ENCODE data around the gene THSD7B.

THSD7B gene

DNA sequence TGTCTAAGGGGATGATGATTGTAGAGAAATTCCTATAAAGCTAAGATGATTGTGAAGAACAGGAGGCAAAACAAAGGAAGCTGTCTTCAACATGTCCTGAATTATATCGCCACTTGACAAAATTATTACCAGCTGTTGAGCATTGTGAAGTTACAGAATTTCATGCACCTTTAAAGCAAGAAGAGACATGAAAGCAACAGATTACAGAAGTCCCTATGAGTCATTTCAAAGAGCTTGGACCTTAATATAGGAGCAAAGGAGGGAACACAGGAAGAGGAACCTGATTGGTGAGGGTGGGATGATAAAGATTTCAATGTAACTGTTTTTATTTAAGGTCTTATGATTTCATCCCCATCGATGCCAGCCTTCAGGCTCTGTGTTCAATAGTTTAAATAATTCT, 672.0 kb downstream of the THSD7B start:
- TF ChIP-seq YY1 (IDR thresholded peaks at IDR 0.05; ENCODE audit: insufficient read depth, insufficient read length) (no peak), ZNF274 (IDR thresholded peaks at IDR 0.05; ENCODE audit: low read depth, low read length) (no peak), SUZ12 (IDR thresholded peaks at IDR 0.05; ENCODE audit: extremely low read depth, insufficient read depth, insufficient read length) (no peak)
- no peaks in the 10 kb centered on the region for H3K9me3 ChIP-seq (ENCODE audit: insufficient read depth, low read length)
- no peaks in the 10 kb centered on the region for H3K36me3 ChIP-seq (ENCODE audit: insufficient read depth, insufficient read length, low read length)
- no peak overlapping the region for H3K4me3 ChIP-seq (ENCODE audit: insufficient read length, low read depth)
- H3K9ac ChIP-seq (ENCODE audit: insufficient read length, low read depth), result no peak overlapping the region
- H3K27me3 ChIP-seq (ENCODE audit: insufficient read depth, insufficient read length), result no peaks in the 10 kb centered on the region
- DNase-seq (ENCODE audit: low read depth, low spot score), result no peak
- no peaks in the 10 kb centered on the region for H3K4me1 ChIP-seq (ENCODE audit: insufficient read depth, insufficient read length)

DNA sequence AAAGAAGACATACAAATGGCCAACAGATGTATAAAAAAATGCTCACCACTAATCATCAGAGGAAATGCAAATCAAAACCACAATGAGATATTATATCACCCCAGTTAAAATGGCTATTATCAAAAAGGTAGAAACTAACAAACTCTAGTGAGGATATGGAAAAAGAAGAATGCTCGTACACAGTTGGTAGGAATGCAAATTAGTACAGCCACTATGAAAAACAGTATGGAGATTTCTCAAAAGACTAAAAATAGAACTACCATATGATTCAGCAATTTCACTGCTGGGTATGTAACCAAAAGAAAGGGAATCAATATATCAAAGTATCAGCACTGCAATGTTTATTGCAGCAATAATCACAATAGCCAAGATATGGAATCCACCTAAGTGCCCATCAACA, 679.6 kb downstream of the THSD7B start:
- DNase-seq (ENCODE audit: low read depth, low spot score), result no peak
- no peak for TF ChIP-seq ZNF274 (IDR thresholded peaks at IDR 0.05; ENCODE audit: low read depth, low read length)
- no peak for TF ChIP-seq YY1 (IDR thresholded peaks at IDR 0.05; ENCODE audit: insufficient read depth, insufficient read length)
- no peak overlapping the region for H3K4me3 ChIP-seq (ENCODE audit: insufficient read length, low read depth)

DNA sequence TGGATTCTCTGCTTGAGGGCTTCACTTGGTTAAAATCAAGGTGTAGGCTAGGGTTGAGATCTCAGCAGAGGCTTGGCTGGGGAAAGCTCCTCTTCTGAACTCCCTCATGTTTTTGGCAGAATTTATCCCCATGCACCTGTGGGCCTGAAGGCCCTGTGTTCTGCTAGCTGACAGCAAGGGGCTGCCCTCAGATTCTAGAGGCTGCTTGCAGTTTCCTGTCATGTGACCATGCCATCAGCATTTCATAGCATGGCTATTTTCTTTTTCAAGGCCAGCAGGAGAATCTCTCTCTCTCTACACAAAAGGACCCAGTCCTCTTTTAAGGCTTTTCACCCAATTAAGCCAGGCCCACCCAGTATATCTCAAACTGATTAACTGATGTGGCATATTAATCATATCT, 684.1 kb downstream of the THSD7B start:
- H3K27me3 ChIP-seq (ENCODE audit: insufficient read depth, insufficient read length), result no peaks in the 10 kb centered on the region
- no peaks in the 10 kb centered on the region for H3K9me3 ChIP-seq (ENCODE audit: insufficient read depth, low read length)
- no peaks in the 10 kb centered on the region for H3K36me3 ChIP-seq (ENCODE audit: insufficient read depth, insufficient read length, low read length)
- no peak overlapping the region for H3K9ac ChIP-seq (ENCODE audit: insufficient read length, low read depth)
- H3K4me1 ChIP-seq (ENCODE audit: insufficient read depth, insufficient read length), result no peaks in the 10 kb centered on the region
- TF ChIP-seq SUZ12 (IDR thresholded peaks at IDR 0.05; ENCODE audit: extremely low read depth, insufficient read depth, insufficient read length) (no peak), YY1 (IDR thresholded peaks at IDR 0.05; ENCODE audit: insufficient read depth, insufficient read length) (no peak), ZNF274 (IDR thresholded peaks at IDR 0.05; ENCODE audit: low read depth, low read length) (no peak)
- H3K4me3 ChIP-seq (ENCODE audit: insufficient read length, low read depth), result no peak overlapping the region
- no peak for DNase-seq (ENCODE audit: low read depth, low spot score)

More for the DNA sequence above, 679.6 kb downstream of the THSD7B start:
- no peaks in the 10 kb centered on the region for H3K9me3 ChIP-seq (ENCODE audit: insufficient read depth, low read length)
- no peaks in the 10 kb centered on the region for H3K36me3 ChIP-seq (ENCODE audit: insufficient read depth, insufficient read length, low read length)
- no peak overlapping the region for H3K9ac ChIP-seq (ENCODE audit: insufficient read length, low read depth)
- H3K4me1 ChIP-seq (ENCODE audit: insufficient read depth, insufficient read length), result no peaks in the 10 kb centered on the region
- no peaks in the 10 kb centered on the region for H3K27me3 ChIP-seq (ENCODE audit: insufficient read depth, insufficient read length)

DNA sequence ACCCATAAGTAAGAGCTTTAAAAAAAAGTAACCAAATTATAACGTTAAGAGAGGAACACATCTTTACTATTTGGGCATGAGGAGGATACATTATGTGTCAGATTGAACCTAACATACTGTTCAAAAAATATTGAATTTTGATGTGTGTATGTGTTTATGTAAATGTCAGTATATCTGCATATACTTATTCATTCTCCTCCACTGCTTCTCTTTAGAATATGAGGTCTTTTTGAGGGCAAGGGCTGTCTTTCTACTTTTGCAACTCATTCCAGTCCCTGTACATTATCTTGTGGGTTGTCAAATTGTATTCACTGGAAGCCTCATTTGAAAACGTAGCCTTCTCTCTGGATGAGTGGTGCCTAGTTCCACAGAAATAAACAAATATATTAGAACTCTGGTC, 689.5 kb downstream of the THSD7B start:
- H3K36me3 ChIP-seq (ENCODE audit: insufficient read depth, insufficient read length, low read length), result no peaks in the 10 kb centered on the region
- no peaks in the 10 kb centered on the region for H3K27me3 ChIP-seq (ENCODE audit: insufficient read depth, insufficient read length)
- no peak for DNase-seq (ENCODE audit: low read depth, low spot score)
- H3K4me1 ChIP-seq (ENCODE audit: insufficient read depth, insufficient read length), result no peaks in the 10 kb centered on the region
- no peak overlapping the region for H3K4me3 ChIP-seq (ENCODE audit: insufficient read length, low read depth)
- H3K9me3 ChIP-seq (ENCODE audit: insufficient read depth, low read length), result no peaks in the 10 kb centered on the region
- H3K9ac ChIP-seq (ENCODE audit: insufficient read length, low read depth), result no peak overlapping the region
- TF ChIP-seq ZNF274 (IDR thresholded peaks at IDR 0.05; ENCODE audit: low read depth, low read length) (no peak), SUZ12 (IDR thresholded peaks at IDR 0.05; ENCODE audit: extremely low read depth, insufficient read depth, insufficient read length) (no peak), YY1 (IDR thresholded peaks at IDR 0.05; ENCODE audit: insufficient read depth, insufficient read length) (no peak)

DNA sequence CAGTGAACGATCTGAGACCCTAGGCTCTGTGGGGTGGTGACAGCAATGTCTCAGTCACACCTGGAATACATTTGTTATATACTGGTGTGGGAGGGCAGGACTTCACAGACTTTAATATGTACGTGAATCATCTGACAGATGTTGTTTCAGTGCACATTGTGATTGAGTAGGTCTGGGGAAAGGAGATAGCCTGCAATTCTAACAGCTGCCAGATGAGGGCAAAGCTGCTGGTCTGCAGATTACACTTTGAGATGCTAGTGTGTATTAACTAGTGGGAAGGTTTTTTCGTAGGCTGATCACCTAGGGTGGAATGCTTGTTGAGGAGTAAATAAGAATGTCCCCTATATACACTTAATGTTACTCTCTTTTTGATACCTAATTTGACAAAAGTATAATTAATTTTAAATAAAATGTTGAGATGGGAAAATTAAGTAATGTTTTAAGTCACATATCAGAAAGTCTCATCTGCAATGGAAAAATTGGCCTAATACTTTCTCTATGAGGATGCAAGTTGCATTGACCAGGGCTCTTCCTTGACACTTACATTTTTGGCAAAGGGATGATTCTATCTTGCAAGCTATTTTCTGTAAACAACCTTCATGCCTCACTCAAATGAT, 702.0 kb downstream of the THSD7B start:
- TF ChIP-seq YY1 (IDR thresholded peaks at IDR 0.05; ENCODE audit: insufficient read depth, insufficient read length) (no peak), ZNF274 (IDR thresholded peaks at IDR 0.05; ENCODE audit: low read depth, low read length) (no peak), SUZ12 (IDR thresholded peaks at IDR 0.05; ENCODE audit: extremely low read depth, insufficient read depth, insufficient read length) (no peak)
- peak; percentile 23 for DNase-seq (ENCODE audit: low read depth, low spot score)
- H3K27me3 ChIP-seq (ENCODE audit: insufficient read depth, insufficient read length), result no peaks in the 10 kb centered on the region
- no peak overlapping the region for H3K9ac ChIP-seq (ENCODE audit: insufficient read length, low read depth)
- H3K4me1 ChIP-seq (ENCODE audit: insufficient read depth, insufficient read length), result no peaks in the 10 kb centered on the region
- H3K9me3 ChIP-seq (ENCODE audit: insufficient read depth, low read length), result no peaks in the 10 kb centered on the region
- H3K36me3 ChIP-seq (ENCODE audit: insufficient read depth, insufficient read length, low read length), result no peaks in the 10 kb centered on the region
- no peak overlapping the region for H3K4me3 ChIP-seq (ENCODE audit: insufficient read length, low read depth)

DNA sequence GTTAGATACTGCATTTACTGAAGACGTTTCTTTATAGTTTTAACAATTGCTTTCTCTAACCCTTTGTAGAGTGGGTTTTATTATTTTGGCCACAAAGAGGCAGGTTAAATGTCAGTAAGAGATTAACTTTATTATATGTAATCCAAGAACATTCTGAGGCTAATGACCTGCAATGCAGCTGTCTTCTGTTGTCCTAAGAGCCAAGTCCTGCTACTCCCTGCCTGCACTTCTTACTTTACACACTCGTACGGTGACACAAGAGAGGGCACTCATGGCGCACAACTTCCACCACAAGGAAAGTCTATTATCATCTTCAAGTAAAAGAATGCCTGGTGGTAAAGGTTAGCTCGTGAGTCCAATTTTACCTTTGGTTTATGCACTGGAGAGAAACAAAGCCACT, 727.9 kb downstream of the THSD7B start:
- H3K27me3 ChIP-seq (ENCODE audit: insufficient read depth, insufficient read length), result no peaks in the 10 kb centered on the region
- H3K4me1 ChIP-seq (ENCODE audit: insufficient read depth, insufficient read length), result no peaks in the 10 kb centered on the region
- H3K9ac ChIP-seq (ENCODE audit: insufficient read length, low read depth), result no peak overlapping the region
- H3K36me3 ChIP-seq (ENCODE audit: insufficient read depth, insufficient read length, low read length), result no peaks in the 10 kb centered on the region
- TF ChIP-seq YY1 (IDR thresholded peaks at IDR 0.05; ENCODE audit: insufficient read depth, insufficient read length) (no peak), ZNF274 (IDR thresholded peaks at IDR 0.05; ENCODE audit: low read depth, low read length) (no peak), SUZ12 (IDR thresholded peaks at IDR 0.05; ENCODE audit: extremely low read depth, insufficient read depth, insufficient read length) (no peak)
- no peak overlapping the region for H3K4me3 ChIP-seq (ENCODE audit: insufficient read length, low read depth)
- no peaks in the 10 kb centered on the region for H3K9me3 ChIP-seq (ENCODE audit: insufficient read depth, low read length)
- DNase-seq (ENCODE audit: low read depth, low spot score), result no peak

DNA sequence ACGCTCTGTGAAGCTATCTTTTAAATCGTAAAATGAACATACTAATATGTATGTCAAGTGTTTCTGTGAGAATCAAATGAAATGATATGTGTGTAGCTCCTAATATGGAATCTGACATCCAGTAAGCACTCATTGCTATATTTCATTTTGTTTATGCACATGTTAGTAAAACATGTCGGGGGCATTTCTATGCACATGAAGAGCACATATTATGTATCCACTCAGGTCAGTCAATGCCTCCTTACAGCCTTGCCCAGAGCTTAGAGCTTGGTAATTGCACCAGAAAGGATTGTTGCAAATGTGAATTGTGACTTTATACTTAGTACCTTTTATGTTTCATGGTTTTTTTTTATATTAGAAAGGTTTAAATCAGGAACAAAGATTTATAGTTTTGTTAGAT, 735.3 kb downstream of the THSD7B start:
- Histone ChIP-seq H3K27me3 (ENCODE audit: insufficient read depth, insufficient read length) (no peaks in the 10 kb centered on the region), H3K36me3 (ENCODE audit: insufficient read depth, insufficient read length, low read length) (no peaks in the 10 kb centered on the region), H3K9me3 (ENCODE audit: insufficient read depth, low read length) (no peaks in the 10 kb centered on the region), H3K4me3 (ENCODE audit: insufficient read length, low read depth) (no peak overlapping the region), H3K4me1 (ENCODE audit: insufficient read depth, insufficient read length) (no peaks in the 10 kb centered on the region), H3K9ac (ENCODE audit: insufficient read length, low read depth) (no peak overlapping the region)
- no peak for TF ChIP-seq ZNF274 (IDR thresholded peaks at IDR 0.05; ENCODE audit: low read depth, low read length)
- no peak for DNase-seq (ENCODE audit: low read depth, low spot score)

DNA sequence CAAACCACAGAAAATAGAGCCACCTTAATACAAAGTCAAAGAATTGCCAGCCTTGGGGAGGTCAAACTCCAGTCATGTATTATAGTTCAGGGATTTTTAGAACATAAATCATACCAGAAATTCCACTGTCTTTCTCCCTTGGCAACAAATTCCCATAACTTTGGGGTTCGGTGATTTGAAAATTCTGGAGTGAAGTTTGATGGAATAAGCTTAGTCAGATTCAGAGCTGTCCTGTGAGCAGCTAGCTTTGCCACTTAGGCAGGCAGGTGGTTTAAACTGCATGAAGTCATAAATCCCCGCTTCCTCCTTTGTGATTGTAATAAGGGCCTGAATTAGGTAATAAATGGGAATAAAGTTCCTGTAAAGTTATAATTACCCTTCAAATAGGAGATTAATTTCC, 741.9 kb downstream of the THSD7B start:
- no peak for DNase-seq (ENCODE audit: low read depth, low spot score)

More for the DNA sequence above, 741.9 kb downstream of the THSD7B start:
- Histone ChIP-seq H3K9me3 (ENCODE audit: insufficient read depth, low read length) (no peaks in the 10 kb centered on the region), H3K4me3 (ENCODE audit: insufficient read length, low read depth) (no peak overlapping the region), H3K27me3 (ENCODE audit: insufficient read depth, insufficient read length) (no peaks in the 10 kb centered on the region), H3K4me1 (ENCODE audit: insufficient read depth, insufficient read length) (no peaks in the 10 kb centered on the region), H3K36me3 (ENCODE audit: insufficient read depth, insufficient read length, low read length) (no peaks in the 10 kb centered on the region), H3K9ac (ENCODE audit: insufficient read length, low read depth) (no peak overlapping the region)
- TF ChIP-seq SUZ12 (IDR thresholded peaks at IDR 0.05; ENCODE audit: extremely low read depth, insufficient read depth, insufficient read length) (no peak), YY1 (IDR thresholded peaks at IDR 0.05; ENCODE audit: insufficient read depth, insufficient read length) (no peak), ZNF274 (IDR thresholded peaks at IDR 0.05; ENCODE audit: low read depth, low read length) (no peak)
